Measurements from ENCODE around the gene GNAI3. TPM values are rescaled to one million over a fixed set of nuclear protein-coding genes. Genes with fewer than 3 reads are reported as not detected.
A peak's percentile ranks its signal among the peaks of the same experiment; 100 is the strongest.

The GNAI3 gene
- total and polyA plus RNA-seq, 11 donors, result 1.5 to 5.4 (median 2.5) TPM

- H3K36me3 ChIP-seq, result no peaks in the 10 kb centered on the region
- no peak for ATAC-seq
- WGBS, 4 donors, result 86 to 88% (median 86%) methylated on average over 1 of the region's 1 CpG
- intact Hi-C loops (cut with DNase I), result loop anchor here (5.0 to 10.0 kb wide), 6 partner anchors 107 to 272 kb away; partner anchors contain the start of genes PSMA5 (in 5 of the 10) and PSRC1 (in 2 of the 10)
- TF ChIP-seq POLR2A (IDR thresholded peaks at IDR 0.05), result no peak
- TF ChIP-seq, protein P1, sequence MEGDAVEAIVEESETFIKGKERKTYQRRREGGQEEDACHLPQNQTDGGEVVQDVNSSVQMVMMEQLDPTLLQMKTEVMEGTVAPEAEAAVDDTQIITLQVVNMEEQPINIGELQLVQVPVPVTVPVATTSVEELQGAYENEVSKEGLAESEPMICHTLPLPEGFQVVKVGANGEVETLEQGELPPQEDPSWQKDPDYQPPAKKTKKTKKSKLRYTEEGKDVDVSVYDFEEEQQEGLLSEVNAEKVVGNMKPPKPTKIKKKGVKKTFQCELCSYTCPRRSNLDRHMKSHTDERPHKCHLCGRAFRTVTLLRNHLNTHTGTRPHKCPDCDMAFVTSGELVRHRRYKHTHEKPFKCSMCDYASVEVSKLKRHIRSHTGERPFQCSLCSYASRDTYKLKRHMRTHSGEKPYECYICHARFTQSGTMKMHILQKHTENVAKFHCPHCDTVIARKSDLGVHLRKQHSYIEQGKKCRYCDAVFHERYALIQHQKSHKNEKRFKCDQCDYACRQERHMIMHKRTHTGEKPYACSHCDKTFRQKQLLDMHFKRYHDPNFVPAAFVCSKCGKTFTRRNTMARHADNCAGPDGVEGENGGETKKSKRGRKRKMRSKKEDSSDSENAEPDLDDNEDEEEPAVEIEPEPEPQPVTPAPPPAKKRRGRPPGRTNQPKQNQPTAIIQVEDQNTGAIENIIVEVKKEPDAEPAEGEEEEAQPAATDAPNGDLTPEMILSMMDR (IDR thresholded peaks at IDR 0.05), result no peak
- H3K4me1 ChIP-seq, result peaks cover 0 to 63% (median 24%) of the 10 kb centered on the region in 12 donors
- H3K4me3 ChIP-seq, result no peak overlapping the region
- no peak for DNase-seq
- peak overlapping the region in 8 of 12 donors; percentile 9 to 90 (median 74) for H3K27ac ChIP-seq
- no peaks in the 10 kb centered on the region for H3K27me3 ChIP-seq
- no peaks in the 10 kb centered on the region for H3K9me3 ChIP-seq
These were observed 14.0 kb upstream of the GNAI3 start for GRCh38 chr1:109534307-109534858.

DNA sequence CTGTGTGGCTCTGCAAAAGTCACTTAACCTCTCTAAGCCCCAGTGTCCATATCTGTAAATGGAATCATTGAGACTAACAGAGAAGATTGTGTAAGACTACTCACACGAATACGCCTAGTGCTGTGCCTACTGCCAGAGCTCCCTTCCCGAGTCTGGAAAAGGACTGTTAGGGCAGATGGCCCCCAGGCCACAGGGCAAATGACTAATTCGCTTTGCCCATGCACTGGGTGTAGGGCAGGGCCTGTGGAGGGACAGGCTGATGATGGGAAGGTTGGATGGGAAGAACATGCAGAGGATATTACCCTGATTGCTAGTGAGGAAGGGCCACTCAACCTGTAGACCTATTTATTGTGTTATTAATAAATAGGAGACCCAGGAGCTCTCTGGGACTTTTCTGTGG, 12.9 kb upstream of the GNAI3 start:
- Histone ChIP-seq H3K9me3 (no peaks in the 10 kb centered on the region), H3K4me3 (no peak overlapping the region), H3K36me3 (no peaks in the 10 kb centered on the region), H3K27ac (peak overlapping the region; percentile 44 to 92 (median 72)), H3K4me1 (peaks cover 0 to 55% (median 24%) of the 10 kb centered on the region in 12 donors), H3K27me3 (no peaks in the 10 kb centered on the region)
- ATAC-seq, result no peak
- WGBS, 4 donors, result 54 to 63% (median 60%) methylated on average over 4 of the region's 4 CpGs
- TF ChIP-seq, protein P1 (IDR thresholded peaks at IDR 0.05), result no peak
- no peak for TF ChIP-seq POLR2A (IDR thresholded peaks at IDR 0.05)
- intact Hi-C loops (cut with DNase I), result loop anchor here in 2 of 10 donors (10.0 kb wide), 2 partner anchors 261 to 271 kb away; no protein-coding TSS in a partner anchor
- DNase-seq, result no peak

- no peaks in the 10 kb centered on the region for H3K9me3 ChIP-seq
- intact Hi-C loops (cut with DNase I), result loop anchor here in 2 of 10 donors (10.0 kb wide), 2 partner anchors 261 to 271 kb away; no protein-coding TSS in a partner anchor
- no peaks in the 10 kb centered on the region for H3K27me3 ChIP-seq
- H3K27ac ChIP-seq, result peak overlapping the region in 11 of 12 donors; percentile 50 to 92 (median 74)
- 35 to 66% (median 53%) methylated on average over 4 to 5 of the region's 5 CpGs for WGBS, 4 donors
- peak in 4 of 5 donors; percentile 65 to 78 (median 74) for DNase-seq
- TF ChIP-seq POLR2A (IDR thresholded peaks at IDR 0.05), result no peak
- TF ChIP-seq, protein P1 (IDR thresholded peaks at IDR 0.05), result no peak
- peak; percentile 78 to 84 (median 80) for ATAC-seq
- H3K36me3 ChIP-seq, result no peaks in the 10 kb centered on the region
- H3K4me1 ChIP-seq, result peaks cover 0 to 49% (median 21%) of the 10 kb centered on the region in 12 donors
- peak overlapping the region in 1 of 12 donors; percentile 1 for H3K4me3 ChIP-seq
These were observed 12.4 kb upstream of the GNAI3 start for GRCh38 chr1:109535971-109536491.

DNA sequence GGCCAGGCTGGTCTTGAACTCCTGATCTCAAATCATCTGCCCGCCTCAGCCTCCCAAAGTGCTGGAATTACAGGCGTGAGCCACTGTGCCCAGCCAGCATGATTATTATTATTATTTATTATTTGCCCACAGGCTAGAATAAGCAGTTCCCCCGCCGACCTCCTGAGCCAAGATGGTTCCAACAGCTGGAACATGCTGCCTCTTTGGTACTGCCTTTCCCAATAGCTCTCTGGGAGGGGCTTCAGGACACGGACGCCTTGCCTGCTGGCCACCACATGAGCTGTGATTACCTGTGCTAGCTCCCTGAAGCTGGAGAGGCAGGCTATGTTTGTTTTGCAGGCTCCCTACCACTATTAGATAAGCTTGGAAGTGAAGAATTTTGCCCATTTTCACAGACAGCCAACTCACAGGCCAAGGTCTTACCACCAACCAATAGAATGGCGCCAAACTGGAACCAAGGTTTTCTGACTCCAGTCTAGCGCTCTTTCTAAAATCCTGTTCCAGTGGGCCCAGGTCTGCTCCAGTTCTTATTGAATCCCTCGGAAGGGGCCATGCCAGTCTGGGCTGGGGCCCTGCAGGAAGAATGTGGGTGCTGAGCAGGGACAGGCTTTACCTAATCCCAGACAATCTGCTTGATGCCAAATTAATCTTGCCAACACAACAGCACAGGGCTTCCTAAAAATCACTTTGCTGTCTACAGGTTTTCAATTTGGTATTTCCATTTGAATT, 10.8 kb upstream of the GNAI3 start:
- no peak overlapping the region for H3K4me3 ChIP-seq
- no peaks in the 10 kb centered on the region for H3K9me3 ChIP-seq
- WGBS, 4 donors, result 87 to 93% (median 91%) methylated on average over 8 to 9 of the region's 9 CpGs
- no peaks in the 10 kb centered on the region for H3K36me3 ChIP-seq
- ATAC-seq, result no peak
- intact Hi-C loops (cut with DNase I), result loop anchor here in 2 of 10 donors (10.0 kb wide), 2 partner anchors 263 to 273 kb away; no protein-coding TSS in a partner anchor
- peak overlapping the region in 2 of 12 donors; percentile 74 to 90 for H3K27ac ChIP-seq
- TF ChIP-seq POLR2A (IDR thresholded peaks at IDR 0.05), result no peak
- TF ChIP-seq, protein P1 (IDR thresholded peaks at IDR 0.05), result no peak
- peaks cover 0 to 35% (median 9%) of the 10 kb centered on the region in 12 donors for H3K4me1 ChIP-seq
- no peaks in the 10 kb centered on the region for H3K27me3 ChIP-seq
- no peak for DNase-seq

Data from heart left ventricle (tissue), 16 donors.